GM18520 (cell line): ENCODE data around the gene CCL22.
A peak's percentile ranks its signal among the peaks of the same experiment; 100 is the strongest.
"Not testable (repeated sequence)": the region's sequence is repeated elsewhere in the genome, so short reads cannot be mapped to it uniquely, and the experiment has no call there.

Experiments used
- ATAC-seq: cut with Tn5 transposase; IDR thresholded peaks from one replicate; pipeline ENCODE4 v1.9.1; 2021; ENCODE audit not compliant: unreplicated experiment

The CCL22 gene

DNA sequence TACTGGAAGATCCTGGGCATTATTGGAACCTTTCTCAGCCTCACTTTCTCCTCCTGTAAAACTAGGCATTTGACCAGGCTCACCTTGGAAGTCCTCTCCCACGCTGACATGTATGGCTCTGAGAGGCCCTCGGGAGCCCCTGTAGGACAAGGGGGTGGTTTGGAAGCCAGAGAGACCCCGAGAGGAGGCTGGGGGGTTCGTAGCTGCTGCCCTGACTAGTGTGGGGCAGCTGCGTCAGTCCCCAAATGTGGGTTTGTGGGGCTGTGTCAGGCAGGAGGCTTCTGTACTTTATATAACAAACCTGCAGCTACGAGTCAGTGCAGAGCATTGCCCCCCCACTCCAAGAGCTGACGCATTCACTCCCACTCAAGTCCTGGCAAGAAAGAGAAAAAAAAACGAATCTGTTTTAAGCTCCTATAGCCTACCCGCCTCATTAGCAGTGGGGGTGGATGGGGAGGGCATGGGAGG is 15.5 kb downstream of the CCL22 start:
- no peak for ATAC-seq

GRCh38 chr16:57374925-57375465 is 16.4 kb downstream of the CCL22 start:
- not testable (repeated sequence) for ATAC-seq

DNA sequence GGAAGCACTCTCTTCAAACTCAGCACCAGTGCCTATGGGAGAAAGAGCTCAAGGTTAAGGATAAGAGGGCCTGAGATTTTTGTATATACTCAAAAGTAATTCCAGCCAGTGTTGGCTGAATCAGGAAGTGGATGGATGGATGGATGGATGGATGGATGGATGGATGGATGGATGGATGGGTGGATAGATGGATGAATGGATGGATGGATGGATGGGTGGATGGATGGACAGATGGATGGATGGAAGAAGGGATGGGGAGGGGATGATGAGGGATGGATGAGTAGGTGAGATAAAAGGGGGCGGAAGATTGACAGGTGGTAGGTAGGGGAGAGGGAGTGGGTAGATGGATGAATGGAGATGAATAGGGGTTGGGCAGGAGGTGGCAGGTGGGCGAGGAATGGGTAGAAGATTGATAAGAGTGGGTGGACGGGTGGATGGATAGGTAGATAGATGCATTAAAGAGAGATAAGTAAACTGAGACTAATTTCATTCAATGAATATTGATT is 17.8 kb downstream of the CCL22 start:
- ATAC-seq = no peak

GRCh38 chr16:57377080-57377841 is 18.7 kb downstream of the CCL22 start:
- ATAC-seq = peak; percentile 78

DNA sequence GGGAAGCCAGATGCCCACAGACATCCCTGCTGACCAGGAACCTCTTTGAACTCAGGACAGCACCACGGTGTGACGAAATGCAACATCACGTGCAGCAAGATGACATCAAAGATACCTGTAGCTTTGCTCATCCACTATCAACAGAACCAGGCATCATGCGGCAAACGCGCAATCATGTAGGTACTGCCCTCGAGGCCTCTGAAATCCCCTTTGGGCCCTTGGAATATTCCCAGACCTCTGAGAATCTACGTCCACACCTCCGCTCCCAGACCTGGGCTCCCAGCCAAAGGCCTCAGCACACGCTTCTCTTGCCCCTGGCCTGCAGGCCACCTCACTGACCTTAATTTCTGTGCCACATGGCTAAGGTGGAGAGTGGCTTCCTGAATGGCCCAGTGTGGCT is 21.0 kb downstream of the CCL22 start:
- no peak for ATAC-seq

GRCh38 chr16:57380671-57381462 is 22.3 kb downstream of the CCL22 start:
- ATAC-seq = no peak

GRCh38 chr16:57381791-57382534 is 23.4 kb downstream of the CCL22 start:
- no peak for ATAC-seq

- no peak for ATAC-seq
Measured at GRCh38 chr16:57382535-57383275, 24.1 kb downstream of the CCL22 start.

GRCh38 chr16:57383276-57384247 is 25.0 kb downstream of the CCL22 start:
- no peak for ATAC-seq

GRCh38 chr16:57384248-57385070 is 25.9 kb downstream of the CCL22 start:
- no peak for ATAC-seq

- no peak for ATAC-seq
Measured at GRCh38 chr16:57385083-57385482, 26.5 kb downstream of the CCL22 start.

GRCh38 chr16:57386381-57386951 is 27.9 kb downstream of the CCL22 start:
- ATAC-seq = no peak

GRCh38 chr16:57387598-57388354 is 29.2 kb downstream of the CCL22 start:
- no peak for ATAC-seq

GRCh38 chr16:57388359-57389086 is 29.9 kb downstream of the CCL22 start:
- ATAC-seq = no peak

- ATAC-seq = no peak
Measured at GRCh38 chr16:57389087-57389468, 30.5 kb downstream of the CCL22 start.

- no peak for ATAC-seq
Measured at GRCh38 chr16:57390636-57391295, 32.2 kb downstream of the CCL22 start.
